Mesodermal cell (in vitro differentiated cells): ENCODE data around the gene PSD2.
A peak's percentile ranks its signal among the peaks of the same experiment; 100 is the strongest.

ENCODE experiments used
- H3K27ac ChIP-seq: 2 replicates; pipeline ENCODE4 v1.7.0; 2013; ENCODE audit warnings: mild to moderate bottlenecking, low read depth, low read length, moderate library complexity; ENCODE audit not compliant: severe bottlenecking
- H3K36me3 ChIP-seq: 2 replicates; pipeline ENCODE4 v1.7.1; 2013; ENCODE audit warnings: mild to moderate bottlenecking, low read length, moderate library complexity; ENCODE audit not compliant: control insufficient read depth, insufficient read depth
- H3K4me1 ChIP-seq: one replicate; pipeline ENCODE4 v1.7.1; 2013; ENCODE audit warnings: mild to moderate bottlenecking, low read length; ENCODE audit not compliant: insufficient read depth, control insufficient read depth, poor library complexity, severe bottlenecking
- H3K4me3 ChIP-seq: 2 replicates; pipeline ENCODE4 v1.7.0; 2013; ENCODE audit warnings: low read length, control low read depth, mild to moderate bottlenecking; ENCODE audit not compliant: insufficient read depth, poor library complexity, severe bottlenecking; ENCODE audit errors: extremely low read depth
- H3K9me3 ChIP-seq: 2 replicates; pipeline ENCODE4 v1.7.1; 2013; ENCODE audit warnings: mild to moderate bottlenecking, low read length, moderate library complexity; ENCODE audit not compliant: control insufficient read depth
- WGBS, 2 experiments: methylation state at CpG; one replicate each; pipeline ENCODE4 v1.1.5; 2013; ENCODE audit warnings: missing lambda C conversion rate in 2 of 2; ENCODE audit not compliant: insufficient coverage in 2 of 2; 5-methylcytosine and 5-hydroxymethylcytosine counted together

Gene PSD2

DNA sequence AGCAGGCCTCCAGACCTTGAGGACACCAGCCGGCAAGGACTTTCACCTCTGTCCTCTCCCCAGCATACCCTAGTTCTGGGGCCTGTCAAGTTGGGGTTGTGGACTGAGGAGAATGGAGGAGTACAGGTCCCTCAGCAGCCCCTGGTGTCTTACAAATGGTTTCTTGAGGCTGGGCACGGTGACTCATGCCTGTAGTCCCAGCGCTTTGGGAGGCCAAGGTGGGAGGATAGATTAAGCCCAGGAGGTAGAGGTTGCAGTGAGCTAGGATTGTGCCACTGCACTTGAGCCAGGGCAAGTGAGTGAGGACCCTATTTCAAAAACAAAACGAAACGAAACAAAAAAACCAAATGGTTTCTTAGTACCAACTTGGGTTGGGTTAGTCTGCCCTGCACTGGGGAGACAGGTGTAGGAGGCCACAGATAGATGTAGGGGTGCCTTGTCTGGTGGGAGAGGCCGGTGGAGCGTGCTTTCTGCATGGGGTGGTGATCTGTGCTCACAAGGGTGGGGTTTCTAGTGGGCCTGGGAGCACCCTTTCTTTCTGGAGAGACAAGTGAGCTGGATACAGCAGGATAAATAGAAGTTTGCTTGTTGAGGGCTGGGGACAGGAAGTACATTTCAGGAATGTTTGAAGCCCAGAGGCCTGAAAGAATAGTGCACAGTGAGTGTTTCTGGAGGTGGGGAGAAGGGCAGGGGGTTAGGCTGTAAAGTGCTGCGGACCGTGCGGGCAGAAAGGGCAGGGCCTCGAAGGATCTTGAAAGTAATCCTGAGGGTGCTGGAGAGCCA is 37.7 kb upstream of the PSD2 start:
- Histone ChIP-seq H3K27ac (peak overlapping the region; percentile 51), H3K9me3 (no peaks in the 10 kb centered on the region), H3K4me3 (no peak overlapping the region), H3K4me1 (peaks cover 20% of the 10 kb centered on the region), H3K36me3 (no peaks in the 10 kb centered on the region)
- WGBS, 2 experiments, result 85 to 93% methylated on average over 7 to 10 of the region's 11 CpGs

DNA sequence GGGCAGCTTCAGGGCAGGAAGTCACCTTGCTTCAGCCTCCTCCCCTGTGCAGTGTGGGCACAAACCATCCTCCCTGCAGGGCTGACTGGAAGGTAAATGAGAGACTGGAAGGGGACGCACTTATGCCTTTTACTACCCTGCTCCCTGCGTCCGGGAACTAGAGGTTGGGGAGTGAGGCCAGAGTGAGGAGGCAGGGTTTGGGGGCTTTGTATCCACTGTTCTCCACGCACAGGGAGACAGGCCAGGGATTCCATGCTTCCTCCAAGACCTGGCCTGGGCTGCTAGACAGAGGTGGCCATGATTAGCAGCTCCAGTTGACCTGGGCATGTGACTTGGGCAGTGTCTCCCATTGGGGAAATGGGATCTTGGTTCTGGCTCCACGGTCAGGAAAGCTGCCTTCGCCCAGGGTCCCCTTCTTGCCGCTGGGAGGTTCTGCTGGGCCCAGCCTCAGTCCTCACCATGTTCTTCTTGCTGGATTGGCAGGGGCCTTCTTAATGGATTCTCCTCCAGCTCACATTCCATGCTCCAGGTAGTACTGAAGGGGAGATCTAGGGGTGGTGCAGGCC is 37.0 kb upstream of the PSD2 start:
- Histone ChIP-seq H3K36me3 (no peaks in the 10 kb centered on the region), H3K27ac (peak overlapping the region; percentile 51), H3K4me1 (peaks cover 21% of the 10 kb centered on the region), H3K9me3 (no peaks in the 10 kb centered on the region), H3K4me3 (no peak overlapping the region)
- WGBS, 2 experiments, result 90 to 92% methylated on average over 5 to 6 of the region's 7 CpGs

DNA sequence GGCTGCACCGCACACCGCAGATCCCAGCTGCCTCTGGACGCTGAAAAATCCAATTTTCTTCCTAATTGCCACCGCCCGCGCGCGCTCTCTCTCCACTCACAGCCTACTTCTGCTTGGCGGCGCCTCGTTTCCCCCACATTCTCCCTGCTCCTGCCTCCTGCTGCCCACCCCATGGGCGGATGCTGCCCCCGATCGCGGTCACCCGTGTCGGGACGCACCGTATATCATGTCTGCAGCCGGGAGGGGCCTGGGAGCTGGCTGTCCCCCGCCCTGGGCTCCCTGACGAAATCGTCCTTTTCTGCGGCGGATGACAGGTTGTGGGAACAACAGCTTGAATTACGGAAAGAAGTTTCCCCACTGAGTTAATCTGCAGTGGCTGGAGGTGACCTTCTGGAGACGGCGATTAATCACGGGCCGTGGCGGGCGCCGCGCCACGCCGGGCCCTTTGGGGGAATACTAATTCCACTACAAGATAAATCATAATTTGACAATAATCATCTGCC is 36.3 kb upstream of the PSD2 start:
- Histone ChIP-seq H3K27ac (no peak overlapping the region), H3K9me3 (no peaks in the 10 kb centered on the region), H3K36me3 (no peaks in the 10 kb centered on the region), H3K4me3 (no peak overlapping the region), H3K4me1 (peaks cover 21% of the 10 kb centered on the region)
- 86 to 87% methylated on average over 34 to 35 of the region's 36 CpGs for WGBS, 2 experiments

DNA sequence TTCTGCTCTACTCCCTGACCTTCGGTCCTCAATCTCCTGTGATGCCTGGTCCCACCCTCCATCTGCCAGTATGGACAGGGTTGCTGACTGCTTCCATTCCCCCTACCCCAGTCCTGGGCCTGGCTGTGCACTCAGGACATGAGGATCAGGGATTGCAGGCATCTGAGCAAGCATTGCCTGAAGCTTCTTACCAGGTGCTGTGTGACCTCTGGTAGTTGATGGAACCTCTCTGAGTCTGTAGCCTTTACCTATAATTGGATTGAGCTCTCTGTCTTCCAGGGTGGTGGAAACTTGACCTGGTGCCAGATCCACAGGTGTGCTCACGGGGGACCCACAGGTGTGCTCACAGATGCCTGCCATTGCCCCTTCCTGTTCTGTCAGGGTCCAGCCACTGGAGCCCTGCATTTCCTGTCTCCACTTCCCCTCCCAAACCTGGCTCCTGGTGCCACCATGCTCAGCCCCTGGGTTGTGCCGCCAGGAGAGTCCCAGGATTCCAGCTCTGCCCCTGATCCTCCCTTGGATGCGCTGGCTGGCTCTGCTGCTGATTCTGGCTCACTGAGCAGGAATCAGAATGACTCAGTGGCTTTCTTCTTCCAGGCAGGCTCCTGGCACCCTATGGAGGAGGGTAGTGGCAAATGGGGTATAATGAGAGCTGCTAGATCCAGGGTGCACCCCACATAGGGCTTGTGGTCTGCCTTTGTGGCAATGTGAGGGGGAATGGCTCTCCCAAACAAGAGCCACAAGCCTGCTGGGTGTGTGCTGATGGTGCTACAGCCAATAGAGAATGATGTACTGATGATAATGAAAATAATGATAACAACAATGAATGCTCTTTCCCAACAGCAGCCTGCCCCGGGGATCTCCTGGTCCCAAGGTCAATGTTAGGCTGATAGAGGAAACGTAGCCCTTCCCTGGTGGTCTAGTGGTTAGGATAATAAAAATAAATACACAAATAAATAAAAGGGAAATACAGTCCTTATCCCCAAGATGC is 35.2 kb upstream of the PSD2 start:
- Histone ChIP-seq H3K27ac (peak overlapping the region; percentile 16), H3K4me3 (no peak overlapping the region), H3K36me3 (no peaks in the 10 kb centered on the region), H3K4me1 (peaks cover 23% of the 10 kb centered on the region), H3K9me3 (no peaks in the 10 kb centered on the region)
- WGBS, 2 experiments, result 94 to 97% methylated on average over 4 of the region's 6 CpGs

DNA sequence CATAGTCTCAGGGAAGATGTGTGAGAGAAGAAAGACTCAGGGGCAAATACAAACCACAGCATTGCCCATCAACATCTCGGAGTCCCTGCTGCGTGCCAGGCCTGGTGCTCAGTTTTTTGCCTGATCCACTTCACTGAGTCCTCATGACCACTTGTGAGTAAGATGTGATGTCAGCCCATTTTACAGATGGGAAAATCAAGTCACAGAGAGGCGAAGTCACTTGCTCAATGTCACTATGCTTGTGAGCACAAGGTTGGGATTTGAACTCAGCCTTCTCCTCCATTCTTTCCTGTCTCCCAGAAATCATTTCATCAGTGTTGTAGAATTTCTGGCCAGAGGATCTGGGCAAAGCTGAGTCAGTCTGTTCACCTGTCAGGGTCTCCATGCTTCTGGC is 34.6 kb upstream of the PSD2 start:
- Histone ChIP-seq H3K27ac (no peak overlapping the region), H3K4me1 (peaks cover 19% of the 10 kb centered on the region), H3K36me3 (no peaks in the 10 kb centered on the region), H3K4me3 (no peak overlapping the region), H3K9me3 (no peaks in the 10 kb centered on the region)
- WGBS, 2 experiments, result 91 to 100% methylated on average over 2 to 3 of the region's 3 CpGs

DNA sequence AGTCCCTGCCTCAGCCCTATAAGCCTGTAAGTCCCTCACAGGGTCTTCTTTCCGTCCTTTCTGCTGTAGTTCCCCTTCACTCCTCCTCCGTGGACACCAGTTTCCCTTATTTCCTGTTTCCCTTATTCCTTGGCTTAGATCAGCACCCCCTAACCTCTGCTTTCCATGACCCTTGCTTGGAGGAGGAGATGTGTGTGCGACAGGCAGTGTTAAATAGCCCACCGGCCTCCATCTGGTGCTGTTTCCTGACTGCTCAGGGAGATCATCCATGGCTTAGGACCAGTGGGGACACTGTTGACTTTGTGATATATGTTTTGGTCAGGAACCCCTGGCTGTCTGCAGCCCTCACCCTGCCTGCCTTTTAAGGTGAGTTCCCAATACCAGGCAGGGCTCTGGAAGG is 34.1 kb upstream of the PSD2 start:
- Histone ChIP-seq H3K4me1 (peaks cover 16% of the 10 kb centered on the region), H3K9me3 (no peaks in the 10 kb centered on the region), H3K36me3 (no peaks in the 10 kb centered on the region), H3K27ac (no peak overlapping the region), H3K4me3 (no peak overlapping the region)
- WGBS, 2 experiments, result 79 to 100% methylated on average over 1 to 3 of the region's 4 CpGs

DNA sequence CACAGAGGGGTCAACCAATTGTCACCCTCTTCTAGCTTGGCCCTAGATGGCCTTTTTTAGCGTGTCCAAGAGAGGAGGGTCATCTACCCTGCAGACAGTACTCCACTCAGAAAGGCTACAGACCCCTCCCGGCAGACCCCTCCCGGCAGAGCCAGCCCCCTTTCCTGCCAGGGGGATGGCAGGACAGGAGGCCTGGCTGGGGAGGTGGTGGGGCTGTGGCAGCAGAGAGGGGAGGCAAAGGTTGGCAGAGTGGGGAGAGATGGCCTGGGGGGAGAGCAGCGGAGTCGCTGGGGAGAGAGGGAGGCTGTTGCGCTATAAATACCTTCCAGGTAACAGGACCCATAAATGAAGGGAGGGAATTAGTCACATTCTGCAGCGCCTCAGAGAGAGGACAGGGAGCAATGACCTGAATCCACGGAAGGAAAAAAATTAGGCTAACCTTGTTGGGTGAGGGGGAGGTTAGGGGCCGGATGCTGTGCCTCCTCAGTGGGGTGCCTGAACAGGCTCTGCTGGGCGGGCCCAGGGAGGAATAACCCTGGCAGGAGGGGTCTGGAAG is 32.9 kb upstream of the PSD2 start:
- Histone ChIP-seq H3K4me3 (no peak overlapping the region), H3K36me3 (no peaks in the 10 kb centered on the region), H3K9me3 (no peaks in the 10 kb centered on the region), H3K27ac (no peak overlapping the region), H3K4me1 (peaks cover 16% of the 10 kb centered on the region)
- WGBS, 2 experiments, result 46 to 66% methylated on average over 6 to 9 of the region's 10 CpGs

DNA sequence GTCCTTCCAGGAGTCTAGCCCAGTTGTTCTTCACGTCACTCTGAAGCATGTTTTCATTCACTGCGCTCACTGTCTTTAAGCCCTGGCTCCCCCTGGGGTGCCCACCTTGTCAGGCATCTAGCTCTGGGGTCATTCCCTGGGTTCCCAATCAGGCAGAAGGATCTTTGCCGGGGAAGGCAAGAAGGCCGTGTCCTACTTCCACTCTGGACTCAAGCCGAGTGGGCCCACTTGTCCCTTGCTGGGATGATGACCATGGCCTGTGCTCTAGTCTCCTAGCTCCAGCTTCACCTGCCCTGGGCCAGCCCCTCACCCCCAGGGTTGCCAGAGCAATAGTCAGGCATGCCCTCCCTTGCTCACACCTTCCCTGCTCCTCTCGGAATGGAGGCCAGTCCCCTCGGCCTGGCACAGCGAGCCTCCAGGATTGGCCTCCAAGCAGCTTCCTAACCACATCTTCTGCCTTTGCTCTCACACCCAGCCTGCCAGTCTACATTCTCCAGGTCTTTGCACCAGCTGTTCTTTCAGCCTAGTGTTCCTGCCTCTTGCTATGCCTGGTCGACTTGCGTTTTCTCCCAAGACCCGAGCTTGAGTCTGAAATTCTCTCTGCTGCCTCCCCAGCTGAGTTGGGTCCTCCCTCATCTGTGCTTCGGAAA is 32.2 kb upstream of the PSD2 start:
- Histone ChIP-seq H3K4me3 (no peak overlapping the region), H3K36me3 (no peaks in the 10 kb centered on the region), H3K9me3 (no peaks in the 10 kb centered on the region), H3K27ac (no peak overlapping the region), H3K4me1 (peaks cover 13% of the 10 kb centered on the region)
- WGBS, 2 experiments, result 70 to 83% methylated on average over 11 to 12 of the region's 12 CpGs

DNA sequence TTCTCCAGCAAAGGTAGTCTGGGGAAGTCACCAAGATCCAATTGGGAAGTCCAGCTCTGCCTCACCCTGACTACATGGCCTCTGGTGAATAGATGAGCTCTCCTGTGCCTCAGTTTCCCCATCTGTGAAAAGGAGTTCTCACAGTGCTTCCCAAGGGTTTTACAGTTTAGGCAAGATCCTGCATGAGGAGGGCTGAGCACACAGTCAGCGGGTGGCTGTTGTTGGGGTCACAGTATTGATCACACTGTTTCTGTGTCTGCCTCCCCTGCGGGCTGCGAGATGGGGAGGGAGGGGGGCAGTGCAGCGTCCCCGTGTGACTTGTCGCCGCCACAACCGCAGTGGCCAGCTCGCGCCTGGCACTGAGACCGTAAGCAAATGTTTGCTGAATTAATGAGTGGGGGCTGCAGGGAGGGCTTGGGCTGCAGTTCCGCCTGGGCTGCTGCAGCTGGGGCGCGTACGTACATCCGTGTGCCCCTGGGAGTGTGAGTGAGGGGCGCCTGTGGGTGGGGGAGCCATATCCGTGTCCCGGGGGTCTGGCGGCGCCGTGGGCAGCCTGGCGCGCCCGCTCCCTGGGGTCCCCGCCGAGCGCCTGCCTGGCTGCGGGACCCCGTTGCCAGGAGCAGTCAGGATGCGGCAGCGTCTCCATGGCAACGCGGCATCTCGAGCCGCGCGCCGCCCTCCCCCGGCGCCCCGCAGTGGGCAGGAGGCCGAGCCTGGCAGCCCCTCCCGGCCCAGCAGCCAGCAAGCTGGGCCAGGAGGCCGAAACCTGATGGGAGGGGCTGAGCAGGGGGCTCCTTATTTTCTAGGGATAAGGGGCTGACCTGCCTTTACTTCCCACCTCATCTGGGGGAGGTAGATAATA is 31.4 kb upstream of the PSD2 start:
- 10 to 14% methylated on average over 32 to 45 of the region's 45 CpGs for WGBS, 2 experiments
- no peak overlapping the region for H3K4me3 ChIP-seq
- no peaks in the 10 kb centered on the region for H3K36me3 ChIP-seq
- peaks cover 14% of the 10 kb centered on the region for H3K4me1 ChIP-seq
- H3K9me3 ChIP-seq, result no peaks in the 10 kb centered on the region
- H3K27ac ChIP-seq, result no peak overlapping the region
